Gastrocnemius medialis (tissue), 4 donors: ENCODE data around the gene STARD3. TPM values are rescaled to one million over a fixed set of nuclear protein-coding genes. Genes with fewer than 3 reads are reported as not detected.

Experiments
- ATAC-seq, 2 donors: fragments of 150-250 bp; one replicate each; pipeline ENCODE4 v1.9.1; 2016
- DNase-seq, 2 donors: peaks; one replicate each; pipeline ENCODE4 v3.0.0-alpha.2; 2019
- H3K27ac ChIP-seq, 4 donors: fragments of 200-600 bp; sonication (generic); 1 replicate in 1 of 4; 2 replicates in 3 of 4; pipeline ENCODE4 v1.5.1; 2016 to 2018; ENCODE audit warnings: mild to moderate bottlenecking in 2 of 4, moderate library complexity in 1 of 4
- H3K27me3 ChIP-seq, 3 donors: fragments of 200-600 bp; sonication (generic) in 2 of 3; 1 replicate in 1 of 3; 2 replicates in 2 of 3; pipeline versions ENCODE4 v1.5.1 to v1.6.0; 2016 to 2019; ENCODE audit warnings: mild to moderate bottlenecking in 1 of 3, moderate library complexity in 1 of 3
- H3K36me3 ChIP-seq, 2 donors: fragments of 200-600 bp; sonication (generic) in 1 of 2; one replicate each; pipeline ENCODE4 v1.5.1; 2017 to 2018
- H3K4me1 ChIP-seq, 2 donors: fragments of 200-600 bp; sonication (generic) in 1 of 2; one replicate each; pipeline ENCODE4 v1.5.1; 2016 to 2017; ENCODE audit warnings: mild to moderate bottlenecking in 2 of 2
- H3K4me3 ChIP-seq, 4 donors: fragments of 200-600 bp; sonication (generic) in 3 of 4; 1 replicate in 1 of 4; 2 replicates in 3 of 4; pipeline ENCODE4 v1.5.1; 2016 to 2019; ENCODE audit warnings: mild to moderate bottlenecking in 2 of 4
- H3K9me3 ChIP-seq, 3 donors: fragments of 200-600 bp; sonication (generic) in 2 of 3; 1 replicate in 1 of 3; 2 replicates in 2 of 3; pipeline ENCODE4 v1.5.1; 2016 to 2019
- CTCF ChIP-seq, 5 experiments: fragments of 450-650 bp in 3 of 5; fragments of 200-600 bp in 2 of 5; sonication (generic) in 2 of 5; IDR thresholded peaks in 4 of 5; conservative IDR thresholded peaks in 1 of 5; 1 replicate in 4 of 5; 2 replicates in 1 of 5; pipeline ENCODE4 v1.5.1; 2016 to 2019; ENCODE audit warnings: antibody characterized with exemption in 5 of 5, mild to moderate bottlenecking in 3 of 5, moderate library complexity in 3 of 5
- POLR2A ChIP-seq, 2 donors: fragments of 450-650 bp; IDR thresholded peaks; one replicate each; pipeline ENCODE4 v1.6.1; 2017; ENCODE audit warnings: antibody characterized with exemption in 2 of 2, mild to moderate bottlenecking in 2 of 2, moderate library complexity in 2 of 2
- in situ Hi-C, 4 donors: fragments of 200-750 bp; cut with MboI; loops; one replicate each; pipeline versions ENCODE4 v1.15.0 to v1.8.0; 2017; ENCODE audit warnings: low sequenced_read_pairs in 4 of 4
- intact Hi-C: fragments of 100-400 bp; cut with DNase I; formaldehyde crosslinking; loops from one replicate; pipeline ENCODE4 v1.15.1; 2023; ENCODE audit warnings: low total_unique reads
- total RNA-seq, 4 donors: library from RNA; depleted of rRNA; stranded (reverse); fragments of >200 nt; gene quantifications; one replicate each; pipeline versions ENCODE4 v1.1.0 to v1.2.3, GENCODE V29; 2016

The STARD3 gene
- total RNA-seq, 4 donors from 2014 or later: 31.0 to 41.7 (median 41.0) TPM

GRCh38 chr17:39632153-39632941 lies 4.6 kb upstream of the STARD3 start:
- H3K36me3 ChIP-seq: no peaks in the 10 kb centered on the region
- intact Hi-C loops: no loop called here
- in situ Hi-C loops: no loop called here
- H3K27me3 ChIP-seq: peaks cover 7 to 12% (median 11%) of the 10 kb centered on the region in 3 donors
- DNase-seq (no peak), ATAC-seq (no peak)
- H3K27ac ChIP-seq: no peak overlapping the region
- H3K4me1 ChIP-seq: peaks cover 7 to 13% of the 10 kb centered on the region in 2 donors
- no peak overlapping the region for H3K4me3 ChIP-seq
- no peaks in the 10 kb centered on the region for H3K9me3 ChIP-seq
- TF ChIP-seq CTCF (IDR thresholded peaks at IDR 0.05 in 4 of 5, conservative IDR thresholded peaks at IDR 0.05 in 1 of 5) (no peak), POLR2A (IDR thresholded peaks at IDR 0.05) (no peak)

GRCh38 chr17:39633570-39634183 lies 3.3 kb upstream of the STARD3 start:
- no peak for ATAC-seq
- TF ChIP-seq CTCF (IDR thresholded peaks at IDR 0.05 in 4 of 5, conservative IDR thresholded peaks at IDR 0.05 in 1 of 5): no peak
- no peak for TF ChIP-seq POLR2A (IDR thresholded peaks at IDR 0.05)
- DNase-seq: no peak
- Histone ChIP-seq H3K4me3 (no peak overlapping the region), H3K36me3 (no peaks in the 10 kb centered on the region), H3K4me1 (peaks cover 19 to 23% of the 10 kb centered on the region in 2 donors), H3K27ac (no peak overlapping the region), H3K27me3 (no peaks in the 10 kb centered on the region), H3K9me3 (no peaks in the 10 kb centered on the region)
- in situ Hi-C loops (no loop called here), intact Hi-C loops (no loop called here)

- no peaks in the 10 kb centered on the region for H3K27me3 ChIP-seq
- in situ Hi-C loops: no loop called here
- DNase-seq (no peak), ATAC-seq (no peak)
- H3K9me3 ChIP-seq: no peaks in the 10 kb centered on the region
- no peaks in the 10 kb centered on the region for H3K36me3 ChIP-seq
- no peak overlapping the region for H3K4me3 ChIP-seq
- no peak overlapping the region for H3K27ac ChIP-seq
- intact Hi-C loops: no loop called here
- peak; percentile 54 to 81 (median 66) for TF ChIP-seq CTCF (IDR thresholded peaks at IDR 0.05 in 4 of 5, conservative IDR thresholded peaks at IDR 0.05 in 1 of 5)
- TF ChIP-seq POLR2A (IDR thresholded peaks at IDR 0.05): no peak
- peaks cover 26 to 31% of the 10 kb centered on the region in 2 donors for H3K4me1 ChIP-seq
These were observed 2.5 kb upstream of the STARD3 start for GRCh38 chr17:39634384-39634871.

GRCh38 chr17:39635614-39636176 lies 1.2 kb upstream of the STARD3 start:
- peaks cover 31 to 38% of the 10 kb centered on the region in 2 donors for H3K4me1 ChIP-seq
- intact Hi-C loops: loop anchor here (2.0 to 5.0 kb wide), 3 partner anchors 13 to 117 kb away; partner anchors contain the start of gene TCAP

More at GRCh38 chr17:39635614-39636176, 1.2 kb upstream of the STARD3 start:
- ATAC-seq (no peak), DNase-seq (no peak)
- TF ChIP-seq CTCF (IDR thresholded peaks at IDR 0.05 in 4 of 5, conservative IDR thresholded peaks at IDR 0.05 in 1 of 5): no peak
- TF ChIP-seq POLR2A (IDR thresholded peaks at IDR 0.05): no peak
- H3K27me3 ChIP-seq: no peaks in the 10 kb centered on the region
- in situ Hi-C loops: no loop called here
- H3K4me3 ChIP-seq: no peak overlapping the region
- no peaks in the 10 kb centered on the region for H3K36me3 ChIP-seq
- peak overlapping the region; percentile 93 to 99 (median 94) for H3K27ac ChIP-seq
- no peaks in the 10 kb centered on the region for H3K9me3 ChIP-seq
